AG09309 (cell line): ENCODE results near the gene STK32C.

Experiments used
- DNase-seq: peaks from one replicate; pipeline ENCODE4 v3.0.0-alpha.2; 2010; ENCODE audit warnings: low read depth
- H3K4me3 ChIP-seq: 2 replicates; pipeline ENCODE4 v1.5.1; 2011; ENCODE audit warnings: mild to moderate bottlenecking, low read depth, low read length, moderate library complexity; ENCODE audit not compliant: control insufficient read depth
- TF ChIP-seq, protein P1 (sequence below): IDR thresholded peaks from 2 replicates; pipeline ENCODE4 v1.5.1; 2011; ENCODE audit warnings: mild to moderate bottlenecking, low read depth, low read length, inconsistent platforms; ENCODE audit not compliant: insufficient read depth, control insufficient read depth; ENCODE audit errors: missing control alignments

Gene STK32C

DNA sequence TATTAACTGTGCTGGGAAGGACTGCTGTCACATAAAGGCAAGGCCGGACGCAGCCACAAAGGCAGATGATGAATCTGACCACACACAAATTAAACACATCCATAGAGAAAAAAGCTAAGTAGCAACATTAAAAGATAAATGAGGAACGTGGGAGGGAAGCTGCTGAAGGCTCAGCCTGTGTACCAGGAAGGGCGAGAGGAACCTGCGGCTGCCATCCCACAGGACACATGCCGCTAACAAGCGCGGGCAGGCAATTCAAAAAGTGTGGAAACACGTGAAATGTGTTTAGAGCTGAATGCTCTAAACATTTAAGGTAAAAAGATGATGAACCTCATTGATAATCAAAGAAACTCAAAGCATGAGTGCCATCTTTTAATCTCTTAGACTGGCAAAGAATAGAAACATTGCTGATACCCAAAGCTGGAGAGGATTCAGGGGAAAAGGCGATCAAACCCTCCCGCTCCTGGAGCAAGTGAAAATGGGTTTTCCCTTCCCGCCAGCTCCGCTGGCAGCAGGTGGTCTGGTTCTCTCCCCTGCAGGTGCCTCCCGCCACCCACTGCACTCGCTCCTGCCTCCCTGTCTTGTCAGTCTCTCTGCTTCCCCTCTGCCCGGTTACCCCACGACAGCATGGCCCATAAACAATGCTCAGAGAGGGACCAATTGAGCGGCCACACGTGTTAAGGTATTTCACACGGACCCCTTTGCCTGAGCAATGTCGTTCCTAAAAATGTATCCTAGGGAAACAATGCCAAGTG, 4.2 kb downstream of the STK32C start:
- TF ChIP-seq, protein P1, sequence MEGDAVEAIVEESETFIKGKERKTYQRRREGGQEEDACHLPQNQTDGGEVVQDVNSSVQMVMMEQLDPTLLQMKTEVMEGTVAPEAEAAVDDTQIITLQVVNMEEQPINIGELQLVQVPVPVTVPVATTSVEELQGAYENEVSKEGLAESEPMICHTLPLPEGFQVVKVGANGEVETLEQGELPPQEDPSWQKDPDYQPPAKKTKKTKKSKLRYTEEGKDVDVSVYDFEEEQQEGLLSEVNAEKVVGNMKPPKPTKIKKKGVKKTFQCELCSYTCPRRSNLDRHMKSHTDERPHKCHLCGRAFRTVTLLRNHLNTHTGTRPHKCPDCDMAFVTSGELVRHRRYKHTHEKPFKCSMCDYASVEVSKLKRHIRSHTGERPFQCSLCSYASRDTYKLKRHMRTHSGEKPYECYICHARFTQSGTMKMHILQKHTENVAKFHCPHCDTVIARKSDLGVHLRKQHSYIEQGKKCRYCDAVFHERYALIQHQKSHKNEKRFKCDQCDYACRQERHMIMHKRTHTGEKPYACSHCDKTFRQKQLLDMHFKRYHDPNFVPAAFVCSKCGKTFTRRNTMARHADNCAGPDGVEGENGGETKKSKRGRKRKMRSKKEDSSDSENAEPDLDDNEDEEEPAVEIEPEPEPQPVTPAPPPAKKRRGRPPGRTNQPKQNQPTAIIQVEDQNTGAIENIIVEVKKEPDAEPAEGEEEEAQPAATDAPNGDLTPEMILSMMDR: no peak
- DNase-seq: no peak
- no peak overlapping the region for H3K4me3 ChIP-seq

DNA sequence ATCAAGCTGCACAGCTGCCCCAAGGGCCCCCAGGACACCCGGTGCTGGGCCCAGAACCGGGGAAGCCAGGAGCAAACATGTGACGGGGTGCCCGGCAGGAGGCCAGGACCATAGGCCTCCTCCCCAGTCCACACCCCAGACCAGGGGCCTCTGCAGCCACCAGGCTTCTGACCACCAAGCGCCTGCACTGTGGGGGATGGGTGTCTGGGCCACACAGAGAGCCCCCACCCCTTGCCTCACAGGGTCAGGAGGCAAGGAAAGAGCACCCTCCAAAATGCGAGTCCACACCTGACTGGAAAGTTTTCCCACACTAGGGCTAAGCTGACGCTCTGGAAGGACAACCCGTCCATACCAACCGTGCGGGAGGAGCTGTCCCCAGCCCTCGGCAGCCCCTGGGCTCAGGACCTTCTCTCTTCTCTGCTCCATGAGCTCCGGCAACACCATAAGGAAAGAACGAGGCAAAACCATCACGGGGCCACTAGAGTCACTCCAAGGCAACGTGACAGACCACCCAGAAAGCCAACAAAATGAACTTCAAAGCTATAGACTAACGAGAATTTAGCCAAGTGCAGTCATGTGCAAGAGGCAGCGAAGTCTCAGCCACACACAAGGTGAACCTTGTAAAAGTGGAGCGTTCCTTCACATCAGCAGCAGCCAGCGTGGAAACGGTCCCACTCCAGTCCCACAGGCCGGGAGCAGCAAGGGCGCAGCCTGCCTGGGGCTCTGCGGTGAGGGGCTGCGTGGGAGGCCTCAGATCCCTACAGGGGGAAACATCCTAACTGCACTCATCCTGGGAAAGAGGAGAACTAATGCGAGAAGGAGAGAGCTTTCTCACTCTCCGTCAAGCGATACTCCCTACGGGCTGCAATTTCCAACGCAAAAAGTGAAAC, 5.1 kb downstream of the STK32C start:
- no peak overlapping the region for H3K4me3 ChIP-seq
- no peak for DNase-seq
- TF ChIP-seq, protein P1: no peak

DNA sequence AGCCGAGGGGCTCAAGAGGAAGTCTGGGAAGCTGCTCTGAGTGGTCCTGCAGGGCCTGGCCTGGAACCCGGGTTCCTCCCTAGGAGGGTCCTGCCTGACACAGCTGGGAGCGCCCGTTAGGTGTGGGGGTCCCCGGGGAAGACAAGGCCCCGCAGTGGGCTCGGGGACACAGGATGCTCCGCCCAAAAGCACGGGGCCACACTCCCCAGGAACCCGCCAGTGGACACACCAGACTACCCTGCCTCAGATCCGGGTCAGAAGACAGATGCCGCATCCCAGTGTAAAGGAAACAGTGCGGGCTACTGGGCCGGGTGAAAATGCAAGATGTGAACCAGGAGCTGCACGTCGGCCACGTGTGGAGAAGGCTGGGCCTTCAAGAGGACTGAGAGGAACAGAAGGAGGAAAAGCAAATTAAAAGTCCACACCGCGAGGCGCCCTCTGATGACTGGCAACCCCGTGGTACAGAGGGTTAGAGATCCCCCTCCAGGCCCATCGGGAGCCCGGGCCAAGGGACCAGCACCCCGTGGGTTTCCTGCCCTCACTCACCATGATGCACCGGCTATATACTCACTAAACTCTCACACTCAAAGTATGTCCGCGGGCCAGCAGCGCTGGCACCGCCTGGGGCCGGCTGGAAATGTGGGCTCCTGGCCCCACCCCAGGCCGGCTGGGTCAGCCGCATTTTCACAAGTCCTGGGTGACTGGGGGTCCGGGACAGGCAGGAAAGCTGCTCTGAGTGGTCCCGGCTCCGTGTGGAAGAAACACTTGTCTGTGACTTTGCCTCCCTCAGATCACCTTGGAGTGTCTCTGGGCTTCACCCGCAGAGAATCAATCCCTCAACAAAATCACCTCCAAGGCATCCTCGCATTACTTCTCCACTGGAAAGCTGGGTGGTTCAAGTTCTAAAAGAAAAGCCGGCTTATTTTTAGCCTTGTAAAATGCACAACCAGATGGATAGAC, 6.1 kb downstream of the STK32C start:
- TF ChIP-seq, protein P1: no peak
- no peak for DNase-seq

DNA sequence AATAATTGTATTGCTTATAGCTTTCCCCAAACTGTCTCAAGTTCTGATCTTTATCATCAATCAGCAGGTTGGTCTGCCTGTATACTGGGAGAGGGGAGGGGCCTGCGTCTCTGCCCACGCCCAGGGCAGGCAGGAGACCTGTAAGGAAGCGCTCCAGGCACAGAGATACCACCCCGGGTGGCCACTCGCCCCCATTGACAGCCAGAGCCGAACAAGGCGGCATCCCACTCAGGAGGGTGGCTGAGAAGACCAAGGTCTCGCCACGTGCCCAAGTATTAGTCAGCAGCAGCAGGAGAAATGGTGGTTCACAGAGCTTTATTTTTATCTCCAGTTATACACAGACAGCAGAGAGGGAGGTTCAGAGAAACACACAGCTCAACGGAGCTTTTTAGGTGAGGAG, 7.2 kb downstream of the STK32C start:
- no peak overlapping the region for H3K4me3 ChIP-seq
- TF ChIP-seq, protein P1: no peak
- DNase-seq: no peak

More for the DNA sequence above, 6.1 kb downstream of the STK32C start:
- no peak overlapping the region for H3K4me3 ChIP-seq

DNA sequence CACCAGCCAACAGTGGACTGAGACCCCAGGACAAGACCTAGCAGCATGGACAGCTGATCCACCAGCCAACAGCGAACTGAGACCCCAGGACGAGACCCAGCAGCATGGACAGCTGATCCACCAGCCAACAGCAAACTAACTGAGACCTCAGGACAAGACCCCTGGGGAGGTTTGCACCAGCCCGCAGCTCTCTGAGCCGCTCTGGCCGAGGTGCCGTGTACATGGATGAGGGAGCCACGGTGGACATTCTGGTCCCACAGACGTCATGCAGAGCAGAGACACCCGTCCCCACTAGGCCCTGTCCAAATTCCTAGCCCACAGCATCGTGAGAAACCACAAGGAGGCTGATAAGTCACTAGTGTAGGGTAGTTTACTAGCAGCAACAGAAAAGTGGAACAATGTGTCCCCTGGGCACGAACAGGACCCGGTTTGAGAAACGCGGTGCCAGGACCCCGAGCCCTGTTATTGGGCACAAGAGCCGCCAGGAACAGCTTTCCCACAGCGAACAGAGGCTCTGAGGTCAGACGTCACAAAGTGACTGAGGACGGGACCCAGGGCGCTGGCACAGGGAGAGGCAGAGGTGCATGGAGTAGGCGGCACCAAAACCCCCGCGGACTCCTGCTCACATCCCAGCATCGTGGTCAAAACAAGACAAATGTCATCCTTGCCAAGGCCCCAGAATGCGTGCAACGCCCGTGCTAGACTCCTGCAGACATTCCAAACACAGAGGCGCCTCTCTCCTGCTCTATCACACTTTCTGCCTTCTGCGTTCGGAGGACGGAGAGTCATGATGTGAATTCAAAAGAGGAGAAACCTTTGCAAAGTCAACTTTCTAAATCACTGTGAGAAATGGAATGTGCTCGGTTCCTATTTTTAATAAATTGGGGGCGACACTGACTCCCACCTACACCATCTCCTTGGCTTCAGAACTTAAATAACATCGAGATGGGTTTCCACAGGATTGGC, 8.1 kb downstream of the STK32C start:
- TF ChIP-seq, protein P1: no peak
- H3K4me3 ChIP-seq: no peak overlapping the region
- DNase-seq: no peak
